Activated T-helper 1 cell treated with anti-CD3 and anti-CD28 coated beads, Interleukin-12 subunit alpha, Interleukin-12 subunit beta, Interleukin-2, Interleukin-4 antibody, amounts not matched to agents 30 ng/mL and 10 ng/mL and 1 ng/mL, durations not matched to agents 14 hours and 24 hours and 36 hours (primary cell): ENCODE measurements around the gene LANCL2. TPM values are rescaled to one million over a fixed set of nuclear protein-coding genes. Genes with fewer than 3 reads are reported as not detected.
"Not testable (repeated sequence)": the region's sequence is repeated elsewhere in the genome, so short reads cannot be mapped to it uniquely, and the experiment has no call there.

Source experiments
- DNase-seq: peaks from one replicate; pipeline ENCODE4 v3.0.0; 2021; ENCODE audit warnings: low spot score
- H3K27ac Mint-ChIP-seq: one replicate; pipeline ENCODE4 v1.8.0; 2021; ENCODE audit warnings: mild to moderate bottlenecking, mixed read lengths
- H3K27me3 Mint-ChIP-seq: one replicate; pipeline ENCODE4 v1.8.0; 2022; ENCODE audit warnings: mild to moderate bottlenecking, moderate library complexity, mixed read lengths; ENCODE audit not compliant: insufficient read depth
- H3K36me3 Mint-ChIP-seq: one replicate; pipeline ENCODE4 v1.8.0; 2021; ENCODE audit warnings: low read depth, mixed read lengths
- H3K4me1 Mint-ChIP-seq: one replicate; pipeline ENCODE4 v1.8.0; 2021; ENCODE audit warnings: low read depth, mixed read lengths
- H3K4me3 Mint-ChIP-seq: one replicate; pipeline ENCODE4 v1.8.0; 2021; ENCODE audit warnings: mild to moderate bottlenecking, moderate library complexity, mixed read lengths
- H3K9me3 Mint-ChIP-seq: one replicate; pipeline ENCODE4 v1.8.0; 2021; ENCODE audit warnings: mixed read lengths
- intact Hi-C: fragments of 100-400 bp; cut with micrococcal nuclease; formaldehyde crosslinking; loops from one replicate; pipeline ENCODE4 v1.15.1; 2024
- total RNA-seq: library from RNA; stranded (reverse); gene quantifications from 2 replicates; pipeline ENCODE4 v1.2.3, GENCODE V29; 2022

Gene LANCL2
- total RNA-seq, 1 donor from 2014 or later = 11.0 TPM

- intact Hi-C loops = no loop called here
These were observed 31.2 kb downstream of the LANCL2 start for GRCh38 chr7:55396233-55396785.

GRCh38 chr7:55397617-55398016 lies 32.5 kb downstream of the LANCL2 start:
- intact Hi-C loops = no loop called here
- no peaks in the 10 kb centered on the region for H3K9me3 Mint-ChIP-seq
- H3K4me1 Mint-ChIP-seq = no peaks in the 10 kb centered on the region
- H3K27ac Mint-ChIP-seq = no peak overlapping the region
- no peak overlapping the region for H3K4me3 Mint-ChIP-seq
- no peaks in the 10 kb centered on the region for H3K36me3 Mint-ChIP-seq
- H3K27me3 Mint-ChIP-seq = no peaks in the 10 kb centered on the region
- no peak for DNase-seq

More at GRCh38 chr7:55396233-55396785, 31.2 kb downstream of the LANCL2 start:
- no peak for DNase-seq
- H3K27ac Mint-ChIP-seq = no peak overlapping the region
- H3K4me1 Mint-ChIP-seq = no peaks in the 10 kb centered on the region
- no peaks in the 10 kb centered on the region for H3K9me3 Mint-ChIP-seq
- H3K36me3 Mint-ChIP-seq = no peaks in the 10 kb centered on the region
- no peaks in the 10 kb centered on the region for H3K27me3 Mint-ChIP-seq
- no peak overlapping the region for H3K4me3 Mint-ChIP-seq

GRCh38 chr7:55400191-55400590 lies 35.1 kb downstream of the LANCL2 start:
- no peak for DNase-seq
- Mint-ChIP-seq H3K36me3 (peaks cover 1% of the 10 kb centered on the region), H3K9me3 (no peaks in the 10 kb centered on the region), H3K27me3 (no peaks in the 10 kb centered on the region), H3K4me1 (no peaks in the 10 kb centered on the region), H3K27ac (no peak overlapping the region), H3K4me3 (no peak overlapping the region)
- intact Hi-C loops = no loop called here

GRCh38 chr7:55402506-55402905 lies 37.4 kb downstream of the LANCL2 start:
- H3K4me3 Mint-ChIP-seq, DNase-seq, H3K27me3 Mint-ChIP-seq, H3K27ac Mint-ChIP-seq, H3K9me3 Mint-ChIP-seq, intact Hi-C loops, H3K4me1 Mint-ChIP-seq, H3K36me3 Mint-ChIP-seq: not testable (repeated sequence)

GRCh38 chr7:55405856-55406541 lies 40.9 kb downstream of the LANCL2 start:
- H3K4me3 Mint-ChIP-seq = no peak overlapping the region
- H3K4me1 Mint-ChIP-seq = no peaks in the 10 kb centered on the region
- no peaks in the 10 kb centered on the region for H3K9me3 Mint-ChIP-seq
- H3K27ac Mint-ChIP-seq = no peak overlapping the region
- H3K27me3 Mint-ChIP-seq = no peaks in the 10 kb centered on the region
- intact Hi-C loops = no loop called here
- DNase-seq = no peak
- peaks cover 1% of the 10 kb centered on the region for H3K36me3 Mint-ChIP-seq

- no peaks in the 10 kb centered on the region for H3K36me3 Mint-ChIP-seq
- H3K4me1 Mint-ChIP-seq = no peaks in the 10 kb centered on the region
- no peak overlapping the region for H3K4me3 Mint-ChIP-seq
- H3K9me3 Mint-ChIP-seq = no peaks in the 10 kb centered on the region
- H3K27ac Mint-ChIP-seq = no peak overlapping the region
- DNase-seq = no peak
- intact Hi-C loops = loop anchor here (10.0 kb wide), 1 partner anchor 415 kb away; no protein-coding TSS in a partner anchor
- no peaks in the 10 kb centered on the region for H3K27me3 Mint-ChIP-seq
These were observed 44.5 kb downstream of the LANCL2 start for GRCh38 chr7:55409482-55410225.

- intact Hi-C loops = loop anchor here (10.0 kb wide), 1 partner anchor 416 kb away; no protein-coding TSS in a partner anchor
- Mint-ChIP-seq H3K36me3 (peaks cover 2% of the 10 kb centered on the region), H3K9me3 (no peaks in the 10 kb centered on the region), H3K27ac (no peak overlapping the region), H3K4me3 (no peak overlapping the region), H3K27me3 (no peaks in the 10 kb centered on the region), H3K4me1 (peaks cover 4% of the 10 kb centered on the region)
- DNase-seq = no peak
These were observed 45.6 kb downstream of the LANCL2 start for GRCh38 chr7:55410667-55411239.

GRCh38 chr7:55411844-55412243 lies 46.7 kb downstream of the LANCL2 start:
- H3K36me3 Mint-ChIP-seq = peaks cover 2% of the 10 kb centered on the region
- no peaks in the 10 kb centered on the region for H3K27me3 Mint-ChIP-seq
- peaks cover 4% of the 10 kb centered on the region for H3K4me1 Mint-ChIP-seq
- intact Hi-C loops = loop anchor here (10.0 kb wide), 1 partner anchor 417 kb away; no protein-coding TSS in a partner anchor
- H3K4me3 Mint-ChIP-seq = no peak overlapping the region
- no peak for DNase-seq
- H3K9me3 Mint-ChIP-seq = no peaks in the 10 kb centered on the region
- H3K27ac Mint-ChIP-seq = no peak overlapping the region

GRCh38 chr7:55413442-55413841 lies 48.3 kb downstream of the LANCL2 start:
- Mint-ChIP-seq H3K36me3 (peaks cover 2% of the 10 kb centered on the region), H3K27me3 (no peaks in the 10 kb centered on the region), H3K4me1 (peaks cover 4% of the 10 kb centered on the region), H3K27ac (no peak overlapping the region), H3K9me3 (no peaks in the 10 kb centered on the region), H3K4me3 (no peak overlapping the region)
- no peak for DNase-seq
- intact Hi-C loops = loop anchor here (10.0 kb wide), 1 partner anchor 419 kb away; no protein-coding TSS in a partner anchor

- H3K9me3 Mint-ChIP-seq = no peaks in the 10 kb centered on the region
- peak; percentile 65 for DNase-seq
- peak overlapping the region; percentile 20 for H3K27ac Mint-ChIP-seq
- intact Hi-C loops = loop anchor here (1.0 to 10.0 kb wide), 5 partner anchors 50 to 641 kb away; partner anchors contain the start of gene LANCL2
- peaks cover 2% of the 10 kb centered on the region for H3K36me3 Mint-ChIP-seq
- peaks cover 4% of the 10 kb centered on the region for H3K4me1 Mint-ChIP-seq
- no peaks in the 10 kb centered on the region for H3K27me3 Mint-ChIP-seq
- no peak overlapping the region for H3K4me3 Mint-ChIP-seq
These were observed 50.1 kb downstream of the LANCL2 start for GRCh38 chr7:55415173-55415778.

GRCh38 chr7:55417456-55417855 lies 52.3 kb downstream of the LANCL2 start:
- not testable (repeated sequence) for DNase-seq, H3K9me3 Mint-ChIP-seq, H3K36me3 Mint-ChIP-seq, H3K27me3 Mint-ChIP-seq, H3K4me3 Mint-ChIP-seq, H3K27ac Mint-ChIP-seq, H3K4me1 Mint-ChIP-seq
- intact Hi-C loops = loop anchor here (10.0 kb wide), 1 partner anchor 423 kb away; no protein-coding TSS in a partner anchor

GRCh38 chr7:55420530-55420929 lies 55.4 kb downstream of the LANCL2 start:
- no peaks in the 10 kb centered on the region for H3K9me3 Mint-ChIP-seq
- H3K27ac Mint-ChIP-seq = no peak overlapping the region
- intact Hi-C loops = no loop called here
- H3K27me3 Mint-ChIP-seq = no peaks in the 10 kb centered on the region
- H3K36me3 Mint-ChIP-seq = no peaks in the 10 kb centered on the region
- H3K4me1 Mint-ChIP-seq = no peaks in the 10 kb centered on the region
- DNase-seq = no peak
- H3K4me3 Mint-ChIP-seq = no peak overlapping the region
